Esophagus squamous epithelium (tissue), 4 donors: ENCODE measurements around the gene SUCLG2.

Source experiments
- CTCF ChIP-seq, 6 experiments: fragments of 450-650 bp in 4 of 6; fragments of 200-600 bp in 2 of 6; sonication (generic) in 2 of 6; IDR thresholded peaks; one replicate each; pipeline ENCODE4 v1.5.1; 2016 to 2019; ENCODE audit warnings: antibody characterized with exemption in 6 of 6, mild to moderate bottlenecking in 4 of 6, moderate library complexity in 4 of 6
- POLR2A ChIP-seq, 4 donors: fragments of 450-650 bp; IDR thresholded peaks; one replicate each; pipeline ENCODE4 v1.6.1; 2017; ENCODE audit warnings: antibody characterized with exemption in 4 of 4, mild to moderate bottlenecking in 4 of 4, moderate library complexity in 3 of 4

- TF ChIP-seq CTCF (IDR thresholded peaks at IDR 0.05), result no peak
- no peak for TF ChIP-seq POLR2A (IDR thresholded peaks at IDR 0.05)
Measured at GRCh38 chr3:67602816-67603215, 51.6 kb downstream of the SUCLG2 start.
